Retinal pigment epithelial cell (primary cell): Measurements from ENCODE around the gene PARP16.

ENCODE experiments used
- DNase-seq: peaks from one replicate; pipeline ENCODE4 v3.0.0-alpha.2; 2010; ENCODE audit warnings: low read depth
- H3K4me3 ChIP-seq: 2 replicates; pipeline ENCODE4 v1.5.1; 2011; ENCODE audit warnings: mild to moderate bottlenecking, low read length, control low read depth, moderate library complexity
- TF ChIP-seq, protein P1 (sequence below): conservative IDR thresholded peaks from 2 replicates; pipeline ENCODE4 v1.5.1; 2011; ENCODE audit warnings: low read depth, low read length, control low read depth, inconsistent platforms

PARP16 gene

DNA sequence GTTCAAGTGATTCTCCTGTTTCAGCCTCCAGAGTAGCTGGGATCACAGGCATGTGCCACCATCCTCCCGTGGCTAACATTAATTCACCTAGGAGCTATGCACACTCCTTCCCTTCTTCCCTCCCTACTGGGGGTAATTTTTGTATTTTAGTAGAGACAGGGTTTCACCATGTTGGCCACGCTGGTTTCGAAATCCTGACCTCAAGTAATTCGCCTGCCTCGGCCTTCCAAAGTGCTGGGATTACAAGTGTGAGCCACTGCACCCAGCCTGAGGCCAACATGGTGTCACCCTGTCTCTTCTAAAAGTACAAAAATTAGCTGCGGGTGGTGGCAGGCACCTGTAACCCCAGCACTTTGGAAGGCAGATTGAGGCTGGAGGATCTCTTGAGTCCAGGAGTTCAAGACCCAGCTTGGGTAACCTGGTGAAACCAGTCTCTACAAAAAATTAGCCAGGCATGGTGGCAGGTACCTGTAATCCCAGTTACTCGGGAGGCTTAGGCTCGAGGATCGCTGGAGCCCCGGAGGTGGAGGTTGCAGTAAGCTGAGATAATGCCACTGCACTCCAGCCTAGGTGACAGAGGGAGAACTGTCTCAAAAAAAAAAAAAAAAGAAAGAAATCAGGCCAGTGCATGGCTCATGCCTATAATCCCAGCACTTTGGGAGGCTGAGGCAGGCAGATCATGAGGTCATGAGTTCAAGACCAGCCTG lies 23.9 kb upstream of the PARP16 start:
- DNase-seq = no peak
- no peak overlapping the region for H3K4me3 ChIP-seq
- TF ChIP-seq, protein P1, sequence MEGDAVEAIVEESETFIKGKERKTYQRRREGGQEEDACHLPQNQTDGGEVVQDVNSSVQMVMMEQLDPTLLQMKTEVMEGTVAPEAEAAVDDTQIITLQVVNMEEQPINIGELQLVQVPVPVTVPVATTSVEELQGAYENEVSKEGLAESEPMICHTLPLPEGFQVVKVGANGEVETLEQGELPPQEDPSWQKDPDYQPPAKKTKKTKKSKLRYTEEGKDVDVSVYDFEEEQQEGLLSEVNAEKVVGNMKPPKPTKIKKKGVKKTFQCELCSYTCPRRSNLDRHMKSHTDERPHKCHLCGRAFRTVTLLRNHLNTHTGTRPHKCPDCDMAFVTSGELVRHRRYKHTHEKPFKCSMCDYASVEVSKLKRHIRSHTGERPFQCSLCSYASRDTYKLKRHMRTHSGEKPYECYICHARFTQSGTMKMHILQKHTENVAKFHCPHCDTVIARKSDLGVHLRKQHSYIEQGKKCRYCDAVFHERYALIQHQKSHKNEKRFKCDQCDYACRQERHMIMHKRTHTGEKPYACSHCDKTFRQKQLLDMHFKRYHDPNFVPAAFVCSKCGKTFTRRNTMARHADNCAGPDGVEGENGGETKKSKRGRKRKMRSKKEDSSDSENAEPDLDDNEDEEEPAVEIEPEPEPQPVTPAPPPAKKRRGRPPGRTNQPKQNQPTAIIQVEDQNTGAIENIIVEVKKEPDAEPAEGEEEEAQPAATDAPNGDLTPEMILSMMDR = no peak

DNA sequence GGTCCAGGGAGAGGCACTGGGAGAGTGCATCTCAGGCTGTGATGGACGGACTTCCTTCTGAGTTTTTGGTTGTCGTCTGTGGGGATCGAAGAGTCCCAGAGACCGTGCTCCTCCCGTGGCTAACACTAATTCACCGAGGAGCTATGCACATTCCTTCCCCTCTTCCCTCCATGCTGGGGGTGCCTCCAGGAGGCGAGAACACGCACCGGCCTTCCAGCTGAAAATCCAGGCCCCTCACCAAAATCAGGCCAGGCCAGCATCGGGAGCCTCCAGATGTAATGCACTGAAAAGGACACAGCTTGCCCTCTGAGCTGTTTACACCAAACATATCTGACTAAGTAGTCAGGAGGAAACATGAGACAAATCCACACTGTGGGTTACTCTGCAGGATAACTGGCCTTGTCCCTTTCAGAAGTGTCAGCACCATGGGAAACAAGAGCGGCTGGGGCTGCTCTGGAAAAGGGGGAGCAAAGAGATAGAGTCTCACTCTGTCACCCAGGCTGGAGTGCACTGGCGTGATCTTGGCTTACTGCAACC lies 23.3 kb upstream of the PARP16 start:
- no peak for DNase-seq
- H3K4me3 ChIP-seq = no peak overlapping the region
- TF ChIP-seq, protein P1 = no peak

DNA sequence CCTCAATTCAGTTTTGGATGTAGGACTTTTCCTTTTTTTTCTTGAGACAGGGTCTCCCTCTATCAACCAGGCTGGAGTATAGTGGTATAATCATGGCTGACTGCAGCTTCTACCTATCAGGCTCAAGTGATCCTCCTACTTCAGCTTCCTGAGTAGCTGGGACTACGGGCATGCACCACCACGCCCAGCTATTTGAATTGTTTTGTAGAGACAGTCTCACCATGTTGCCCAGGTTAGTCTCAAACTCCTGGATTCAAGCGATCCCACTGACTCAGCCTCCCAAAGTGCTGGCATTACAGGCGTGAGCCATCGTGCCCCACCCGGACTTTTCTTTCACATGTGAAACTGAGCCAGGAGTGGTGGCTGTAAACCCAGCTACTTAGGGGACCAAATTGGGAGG lies 21.3 kb upstream of the PARP16 start:
- TF ChIP-seq, protein P1 = no peak
- no peak overlapping the region for H3K4me3 ChIP-seq
- DNase-seq = no peak

DNA sequence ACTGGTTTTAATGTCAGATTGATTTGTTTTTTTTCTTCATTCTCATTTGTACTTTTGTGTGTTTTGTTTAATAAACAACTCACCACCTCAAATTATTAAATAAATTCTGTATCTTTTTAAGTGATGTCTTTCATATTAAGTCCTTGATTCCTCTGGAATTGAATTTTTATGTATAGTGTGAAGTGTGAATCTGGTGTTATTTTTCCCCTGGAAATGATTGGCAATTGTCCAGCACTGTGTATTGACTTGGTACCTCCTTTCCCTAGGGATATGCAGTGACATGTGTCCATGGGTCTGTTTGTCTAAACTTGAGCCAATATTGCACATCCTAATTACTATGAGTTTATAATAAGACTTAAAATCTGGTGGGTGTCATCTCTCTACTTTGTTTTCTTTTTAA lies 19.9 kb upstream of the PARP16 start:
- no peak for DNase-seq
- TF ChIP-seq, protein P1 = no peak
- no peak overlapping the region for H3K4me3 ChIP-seq

DNA sequence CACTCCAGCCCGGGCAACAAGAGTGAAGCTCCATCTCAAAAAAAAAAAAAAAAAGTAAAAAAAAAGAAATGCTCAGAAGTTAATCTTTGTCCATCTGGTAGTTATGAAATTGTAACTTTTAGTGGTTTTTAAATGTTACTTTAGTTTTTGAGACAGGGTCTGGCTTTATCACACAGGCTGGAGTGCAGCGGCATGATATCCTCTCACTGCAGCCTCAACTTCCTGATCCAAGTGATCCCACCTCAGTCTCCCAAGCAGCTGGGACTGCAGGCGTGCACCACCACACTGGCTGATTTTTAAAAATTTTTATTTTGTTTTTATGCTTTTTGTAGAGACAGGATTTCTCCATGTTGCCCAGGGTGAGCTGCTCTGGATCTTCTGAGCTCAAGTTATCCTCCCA lies 19.1 kb upstream of the PARP16 start:
- TF ChIP-seq, protein P1 = no peak
- DNase-seq = no peak
- H3K4me3 ChIP-seq = no peak overlapping the region

DNA sequence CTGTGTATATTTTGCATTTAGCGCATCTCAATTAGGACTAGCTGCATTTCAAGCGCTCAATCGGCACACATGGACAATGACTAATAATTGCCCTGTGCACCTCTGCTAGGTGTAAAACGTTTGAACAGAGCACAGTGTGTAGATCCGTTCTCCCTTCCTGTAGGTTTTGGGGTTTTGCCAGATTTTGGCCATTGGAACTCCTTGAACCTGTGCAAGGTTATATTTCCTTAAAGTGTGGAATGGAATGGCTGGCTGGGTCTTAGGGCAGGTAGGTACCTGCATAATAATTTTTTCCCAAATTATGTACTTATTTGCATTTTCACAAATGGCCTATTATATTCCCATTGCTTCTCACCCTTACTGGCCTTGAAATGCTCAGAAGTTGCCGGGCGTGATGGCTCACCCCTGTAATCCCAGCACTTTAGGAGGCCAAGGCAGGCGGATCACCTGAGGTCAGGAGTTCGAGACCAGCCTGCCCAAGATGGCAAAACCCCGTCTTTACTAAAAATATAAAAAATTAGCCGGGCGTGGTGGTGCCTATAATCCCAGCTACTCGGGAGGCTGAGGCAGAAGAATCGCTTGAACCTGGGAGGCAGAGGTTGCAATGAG lies 18.6 kb upstream of the PARP16 start:
- DNase-seq = no peak
- H3K4me3 ChIP-seq = no peak overlapping the region
- TF ChIP-seq, protein P1 = no peak
